Brain pericyte (primary cell): ENCODE measurements around the gene NUP210.
"Not testable (repeated sequence)": the region's sequence is repeated elsewhere in the genome, so short reads cannot be mapped to it uniquely, and the experiment has no call there.

Experiments
- DNase-seq: peaks from one replicate; pipeline ENCODE4 v3.0.0-alpha.2; 2012; ENCODE audit warnings: low read depth, low spot score

NUP210 gene

GRCh38 chr3:13429631-13430291 is 9.6 kb upstream of the NUP210 start:
- DNase-seq, result no peak

GRCh38 chr3:13428678-13429077 is 8.6 kb upstream of the NUP210 start:
- DNase-seq, result not testable (repeated sequence)

- no peak for DNase-seq
Observed at GRCh38 chr3:13427662-13428603, 7.8 kb upstream of the NUP210 start.

- DNase-seq, result no peak
Observed at GRCh38 chr3:13426591-13426990, 6.5 kb upstream of the NUP210 start.

DNA sequence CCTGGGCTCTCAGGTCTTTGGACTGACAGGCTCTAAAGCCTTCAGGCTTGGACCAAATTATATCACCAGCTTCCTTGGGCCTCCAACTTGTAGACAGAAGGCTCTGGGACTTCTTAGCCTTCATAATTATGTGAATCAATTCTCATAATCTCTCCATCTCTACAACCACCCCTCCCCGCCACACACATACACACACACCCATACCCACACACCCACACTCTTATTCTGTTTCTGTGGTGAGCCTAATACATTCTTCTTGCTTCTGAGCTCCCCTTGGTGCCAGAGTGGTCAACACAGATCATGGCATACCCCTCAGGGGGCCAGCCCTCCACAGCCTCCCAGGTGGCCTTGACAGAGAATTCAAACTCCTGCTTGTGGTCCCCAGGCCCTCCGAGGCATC is 5.6 kb upstream of the NUP210 start:
- no peak for DNase-seq

DNA sequence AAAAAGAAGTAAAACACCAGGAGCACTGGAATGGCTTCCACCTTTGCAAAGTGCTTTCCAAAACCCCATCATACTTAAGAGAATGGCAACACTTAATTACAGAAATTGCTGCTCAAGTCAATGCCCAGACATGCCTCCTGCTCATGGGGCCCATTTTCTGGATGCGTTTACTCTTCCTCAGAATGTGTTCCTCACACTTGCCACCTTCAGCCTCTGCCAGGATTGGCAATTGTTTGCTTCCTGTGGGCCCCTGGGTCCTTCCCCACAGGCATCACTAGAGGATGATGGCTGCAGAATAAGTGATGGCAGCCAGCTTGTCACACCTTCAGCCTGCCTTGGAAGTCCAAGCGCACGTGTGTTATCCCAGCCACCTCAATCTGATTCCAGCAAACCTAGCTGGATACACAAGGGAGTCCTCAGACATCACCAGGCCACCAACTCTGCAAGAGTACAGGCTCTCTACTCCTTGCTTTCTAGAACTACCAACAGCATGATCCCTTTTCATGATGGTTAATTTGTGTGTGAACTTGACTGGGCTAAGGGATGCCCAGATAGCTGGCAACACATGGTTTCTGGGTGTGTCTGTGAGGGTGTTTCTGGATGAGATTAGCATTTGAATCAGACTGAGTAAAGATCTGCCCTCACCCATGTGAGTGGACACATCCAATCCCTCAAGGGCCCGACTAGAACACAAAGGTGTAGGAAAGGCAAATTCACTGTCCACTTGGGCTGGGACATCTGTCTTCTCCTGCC is 4.9 kb upstream of the NUP210 start:
- no peak for DNase-seq

DNA sequence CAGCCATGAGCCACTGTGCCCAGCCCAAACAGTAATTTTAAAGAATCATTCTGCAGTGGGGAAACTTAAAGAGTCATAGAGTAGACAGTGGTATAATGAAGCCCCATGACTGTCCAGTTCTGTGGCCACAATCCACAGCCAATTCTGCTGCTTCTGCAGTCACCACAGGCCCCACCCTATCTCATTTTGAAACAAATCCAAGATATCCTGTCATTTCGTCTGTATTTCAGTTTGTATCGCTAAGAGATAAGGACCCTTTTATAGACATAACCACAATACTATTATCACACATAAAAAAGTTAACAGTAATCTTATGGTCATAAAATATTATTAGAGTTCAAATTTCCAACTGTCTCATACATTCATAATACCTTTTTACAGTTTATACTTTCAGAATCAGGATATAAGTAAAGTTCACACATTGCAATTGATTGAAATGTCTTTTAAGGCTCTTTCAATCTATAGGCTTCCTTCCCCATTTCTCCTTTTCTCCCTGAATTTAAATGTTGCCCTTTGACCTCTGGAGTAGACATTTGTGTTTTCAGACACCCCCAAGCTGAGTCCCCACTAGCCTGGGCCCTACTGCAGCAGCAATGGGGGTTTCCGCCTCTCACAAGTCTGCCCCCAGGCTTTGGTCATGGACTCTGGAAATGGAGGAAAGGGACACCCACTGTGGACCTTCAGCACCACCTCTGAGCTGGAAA is 4.2 kb upstream of the NUP210 start:
- no peak for DNase-seq

- no peak for DNase-seq
Observed at GRCh38 chr3:13420831-13421765, 976 bp upstream of the NUP210 start.

DNA sequence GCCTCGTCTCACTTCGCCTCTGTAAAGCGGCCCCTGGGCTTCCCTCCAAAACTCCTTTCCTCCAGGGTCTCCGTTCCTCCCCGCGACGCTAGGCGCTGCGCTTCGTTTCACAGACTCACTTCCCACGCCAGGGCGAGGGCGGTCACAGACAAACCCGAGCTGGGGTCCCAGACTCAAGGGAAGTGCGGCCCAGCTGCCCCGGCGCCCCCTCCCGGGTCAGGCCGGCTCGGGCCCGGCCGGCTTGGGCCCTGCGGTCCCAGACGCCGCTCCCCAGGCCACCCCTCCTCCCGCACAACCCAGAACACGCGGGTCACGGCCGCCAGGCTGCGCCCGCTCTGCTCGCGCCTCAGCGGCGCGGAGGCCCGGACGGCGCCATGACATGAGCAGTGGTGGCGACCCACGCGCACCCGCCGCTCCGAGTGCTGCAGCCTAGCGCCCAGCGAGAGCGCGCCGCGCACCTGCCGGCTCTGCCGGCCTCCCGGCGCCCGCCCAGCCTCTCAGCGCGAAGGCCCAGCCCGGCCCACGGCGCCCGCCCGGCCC is 547 bp downstream of the NUP210 start:
- no peak for DNase-seq

DNA sequence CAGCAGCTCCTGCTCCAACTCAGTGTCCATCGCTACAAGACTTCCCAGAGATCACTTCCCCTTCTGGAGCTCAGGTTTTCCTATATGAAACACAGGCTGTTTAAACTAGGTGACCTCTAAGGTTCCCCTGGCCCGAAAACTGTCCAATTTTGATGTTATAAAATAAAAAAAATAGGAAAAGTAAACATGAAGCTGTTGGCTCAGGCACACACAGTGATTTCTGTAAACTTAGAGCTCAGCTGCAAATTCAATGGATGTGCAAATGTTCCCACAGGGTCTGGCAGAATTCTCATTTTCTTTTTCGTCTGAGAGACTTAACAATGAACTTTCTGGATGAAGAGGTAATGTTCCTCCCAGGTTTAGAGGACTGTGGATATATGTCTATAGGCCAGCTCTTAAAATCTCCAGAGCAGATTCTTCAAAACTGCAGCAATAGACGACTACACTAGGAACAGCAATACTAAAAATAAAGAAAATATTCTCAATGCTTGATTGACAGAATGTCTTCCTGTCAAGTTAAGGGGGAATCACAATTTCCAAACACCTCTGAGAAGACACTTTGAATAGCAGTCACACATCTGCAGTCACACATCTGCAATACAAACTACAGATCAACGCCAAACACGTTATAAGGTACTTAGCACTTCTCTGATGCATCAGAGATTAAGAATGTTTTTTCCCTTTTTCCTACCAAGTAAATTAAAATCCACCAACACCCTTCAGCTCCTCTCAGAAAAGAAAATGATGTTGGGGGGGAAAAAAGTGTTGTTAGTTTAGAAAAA is 2.8 kb downstream of the NUP210 start:
- DNase-seq, result no peak

- no peak for DNase-seq
Observed at GRCh38 chr3:13415997-13416793, 3.9 kb downstream of the NUP210 start.

GRCh38 chr3:13415236-13415986 is 4.7 kb downstream of the NUP210 start:
- no peak for DNase-seq

- DNase-seq, result no peak
Observed at GRCh38 chr3:13414040-13414729, 5.9 kb downstream of the NUP210 start.

- no peak for DNase-seq
Observed at GRCh38 chr3:13411186-13411860, 8.8 kb downstream of the NUP210 start.

DNA sequence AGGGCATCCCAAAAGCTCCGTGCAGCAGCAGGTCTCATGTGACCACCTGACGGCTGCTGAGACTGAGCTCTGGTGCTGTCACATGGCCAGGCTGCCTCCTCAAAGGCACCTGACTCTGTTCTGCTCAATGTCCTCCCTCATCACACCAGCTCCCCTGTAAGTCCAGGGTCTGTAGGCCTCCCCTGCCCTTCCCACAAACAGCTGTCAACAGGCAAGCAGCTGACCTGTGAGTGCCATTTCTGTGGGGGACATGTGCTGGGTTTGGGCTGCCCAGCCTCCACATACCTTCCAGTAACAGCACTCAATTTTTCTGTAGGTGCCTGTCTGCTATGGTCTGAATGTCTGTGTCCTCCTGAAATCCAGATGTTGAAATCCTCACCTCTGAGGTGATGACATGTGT is 11.2 kb downstream of the NUP210 start:
- no peak for DNase-seq

- DNase-seq, result no peak
Observed at GRCh38 chr3:13407926-13408325, 12.2 kb downstream of the NUP210 start.

GRCh38 chr3:13407475-13407874 is 12.6 kb downstream of the NUP210 start:
- no peak for DNase-seq
